HG03039 (cell line): Measurements from ENCODE around the gene AK2.
A peak's percentile ranks its signal among the peaks of the same experiment; 100 is the strongest.
"Not testable (repeated sequence)": the region's sequence is repeated elsewhere in the genome, so short reads cannot be mapped to it uniquely, and the experiment has no call there.

Experiments
- ATAC-seq: cut with Tn5 transposase; IDR thresholded peaks from one replicate; pipeline ENCODE4 v1.9.1; 2021; ENCODE audit warnings: mild to moderate bottlenecking, moderate library complexity; ENCODE audit not compliant: unreplicated experiment

Gene AK2

DNA sequence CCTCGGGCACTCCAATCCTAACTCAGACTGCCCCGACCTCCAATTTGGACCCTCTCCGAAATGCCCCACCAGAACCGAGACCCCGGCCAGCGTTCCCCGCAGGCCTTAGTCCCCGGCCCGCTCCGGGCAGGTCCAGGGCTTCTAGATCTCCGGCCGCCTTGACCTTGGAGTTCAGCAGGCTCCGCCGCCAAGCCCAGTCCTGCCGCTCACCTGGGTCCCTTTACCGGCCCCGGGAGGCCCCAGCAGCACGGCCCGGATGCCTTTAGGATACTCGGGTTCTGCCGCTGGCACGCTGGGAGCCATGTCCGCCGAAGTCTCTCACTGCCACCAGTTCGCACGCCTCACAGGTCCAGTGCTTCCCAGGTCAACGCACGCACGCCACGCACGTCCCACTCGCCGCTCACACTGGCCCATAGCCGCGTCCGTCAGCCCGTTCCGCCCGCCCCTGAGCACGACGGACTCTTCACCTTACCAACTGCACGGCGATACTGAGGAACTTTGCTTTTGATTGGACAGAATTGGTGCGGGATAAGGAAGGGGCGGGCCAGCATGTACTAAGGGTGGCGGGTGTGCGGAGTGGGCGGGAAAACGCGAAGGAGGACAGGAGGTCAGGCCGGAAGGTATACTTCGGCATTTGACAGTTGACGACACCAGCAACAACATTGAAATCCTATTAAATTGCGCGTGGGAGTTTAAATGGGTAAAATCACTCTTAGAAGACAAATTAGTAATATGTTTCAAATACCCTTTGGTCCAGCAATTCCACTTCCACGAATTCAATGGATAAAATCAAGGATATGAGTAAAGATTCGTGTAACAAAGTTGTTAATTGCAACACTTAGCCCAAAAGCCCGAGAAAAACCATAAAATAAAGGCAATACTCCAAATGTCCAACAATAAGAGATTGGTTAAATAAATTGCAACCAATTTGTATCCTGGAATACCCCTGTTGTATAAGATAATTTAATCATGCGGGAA is at the start of gene AK2:
AK2 (minus strand) TSS at position 358 of the 978 bp plus-strand sequence; CDS start at position 303, 55 bp downstream.
- ATAC-seq, result peak; percentile 97

DNA sequence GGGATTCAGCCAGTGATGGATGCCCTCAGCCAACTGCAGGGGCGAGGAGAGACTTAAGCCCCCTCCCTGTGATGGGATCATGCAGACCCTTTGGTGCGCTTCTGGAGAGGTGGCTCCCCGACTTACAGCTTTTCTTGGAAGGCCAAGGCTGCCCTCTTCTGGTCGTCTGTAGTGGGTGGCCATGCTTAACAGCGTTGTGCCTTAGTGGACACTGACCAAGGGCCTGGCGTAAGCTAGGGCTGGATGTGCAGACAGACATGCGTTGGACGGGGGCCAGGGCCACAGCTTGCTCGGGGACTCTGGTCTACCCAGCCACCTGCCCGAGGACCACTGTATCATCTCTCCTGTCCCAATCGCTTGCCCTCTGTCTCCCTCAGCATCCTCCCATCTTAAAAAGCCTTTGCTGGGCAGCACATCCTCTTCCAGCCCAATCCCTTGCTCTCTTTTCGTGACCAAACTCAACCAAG is 49.7 kb upstream of the AK2 start:
- ATAC-seq, result no peak

DNA sequence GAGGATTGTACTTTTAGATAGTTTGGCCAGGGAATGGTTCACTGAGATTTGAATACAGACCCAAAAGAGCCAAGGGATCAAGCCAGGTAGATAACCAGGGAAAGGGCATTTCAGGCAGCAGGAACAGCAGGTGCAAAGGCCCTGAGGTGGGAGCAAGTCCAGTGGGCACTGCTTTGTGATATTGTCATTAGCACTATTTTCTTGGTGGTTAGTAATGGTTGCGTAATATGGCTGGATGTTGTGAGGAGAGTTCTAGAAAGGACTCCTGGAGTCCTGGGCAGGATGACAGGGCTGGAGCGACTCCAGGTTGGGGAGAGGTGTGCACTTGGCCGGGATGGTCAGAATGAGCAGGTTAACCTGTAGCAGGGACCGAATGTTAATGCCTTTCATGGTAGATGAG is 48.6 kb upstream of the AK2 start:
- ATAC-seq, result no peak

DNA sequence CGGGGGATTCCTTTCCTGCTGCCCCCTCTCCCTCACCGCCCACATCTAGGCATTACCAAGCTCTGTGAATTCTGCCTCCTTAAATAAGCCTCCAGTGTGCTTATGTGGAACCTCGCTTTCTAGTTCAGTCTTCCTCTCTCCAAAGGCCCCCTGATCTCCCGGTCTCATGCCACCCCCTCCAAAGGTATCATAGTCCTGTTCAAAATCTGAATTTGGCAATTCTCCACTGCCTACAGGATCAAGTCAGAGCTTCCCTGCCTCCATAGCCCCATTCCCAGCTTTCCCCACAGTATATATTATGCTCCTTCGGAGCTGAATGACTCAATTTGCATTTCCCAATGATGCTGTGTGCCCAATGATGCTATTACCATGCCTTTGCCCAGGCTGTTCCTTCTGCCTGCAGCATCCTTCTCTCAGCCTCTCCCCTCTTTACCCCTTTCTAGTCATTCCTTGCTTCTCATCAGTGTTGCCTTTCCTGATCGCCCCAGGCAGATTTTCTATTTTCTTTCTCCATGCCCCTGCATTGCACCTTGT is 46.0 kb upstream of the AK2 start:
- ATAC-seq, result no peak

DNA sequence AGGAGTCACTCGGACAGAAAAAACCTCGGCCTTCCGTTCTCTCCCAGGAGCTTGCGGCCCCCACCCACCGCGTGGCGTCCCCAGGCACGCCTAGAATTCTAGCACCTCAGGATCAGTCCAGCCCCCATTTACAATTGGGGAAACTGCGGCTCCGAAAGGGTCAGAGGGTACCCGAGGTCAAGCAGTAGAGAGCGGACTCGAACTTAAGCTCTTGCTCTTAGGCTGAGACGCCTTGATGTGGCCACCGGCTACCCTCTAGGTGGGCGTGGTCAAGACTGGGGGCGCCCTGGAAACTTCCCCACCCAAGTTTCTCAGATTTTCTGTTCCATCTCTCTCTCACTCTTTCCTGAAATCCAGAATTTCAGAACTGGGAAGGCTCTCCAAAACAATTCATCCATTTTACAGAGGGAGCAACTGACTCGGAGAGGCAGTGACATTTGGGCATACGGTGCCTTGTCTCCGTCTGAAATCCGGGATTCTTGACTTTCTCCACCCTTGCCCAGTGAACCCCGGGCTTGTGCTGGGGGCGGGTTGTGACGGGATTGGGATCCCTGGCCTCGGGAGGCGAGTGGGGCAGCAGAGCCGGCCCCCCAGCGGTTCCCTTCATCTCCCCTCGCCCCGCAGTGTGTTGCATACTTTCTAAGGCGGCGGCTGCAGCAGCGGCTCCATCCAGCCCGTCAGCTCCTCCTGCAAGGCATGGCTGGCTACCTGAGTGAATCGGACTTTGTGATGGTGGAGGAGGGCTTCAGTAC is 45.0 kb upstream of the AK2 start:
- no peak for ATAC-seq

- peak; percentile 89 for ATAC-seq
Observed at GRCh38 chr1:33080885-33081553, 44.3 kb upstream of the AK2 start, which contains the start of gene AZIN2. AZIN2 (plus strand) TSS chr1:33081153; CDS start chr1:33082250, 1,097 bp downstream.

DNA sequence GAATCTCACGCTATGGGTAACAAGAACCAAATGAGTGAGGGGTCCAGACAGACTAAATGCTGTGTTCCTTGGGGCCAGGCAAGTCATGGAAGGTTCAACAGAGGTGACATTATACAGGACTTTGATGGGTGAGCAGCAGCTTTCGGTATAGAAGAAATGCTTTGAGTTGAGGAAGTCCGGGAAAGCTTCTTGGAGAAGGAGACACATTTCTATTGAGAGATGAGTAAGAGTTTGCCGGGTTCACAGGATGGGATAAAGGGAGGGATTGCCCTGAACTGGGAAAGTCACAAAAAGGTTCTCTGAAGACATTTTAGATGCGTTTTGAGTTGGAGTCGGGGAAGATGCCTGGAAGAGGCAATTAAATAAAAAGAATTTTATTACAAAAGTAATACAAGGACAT is 43.7 kb upstream of the AK2 start:
- ATAC-seq, result no peak

- no peak for ATAC-seq
Observed at GRCh38 chr1:33078030-33078591, 41.4 kb upstream of the AK2 start.

GRCh38 chr1:33074193-33074945 is 37.7 kb upstream of the AK2 start:
- no peak for ATAC-seq

DNA sequence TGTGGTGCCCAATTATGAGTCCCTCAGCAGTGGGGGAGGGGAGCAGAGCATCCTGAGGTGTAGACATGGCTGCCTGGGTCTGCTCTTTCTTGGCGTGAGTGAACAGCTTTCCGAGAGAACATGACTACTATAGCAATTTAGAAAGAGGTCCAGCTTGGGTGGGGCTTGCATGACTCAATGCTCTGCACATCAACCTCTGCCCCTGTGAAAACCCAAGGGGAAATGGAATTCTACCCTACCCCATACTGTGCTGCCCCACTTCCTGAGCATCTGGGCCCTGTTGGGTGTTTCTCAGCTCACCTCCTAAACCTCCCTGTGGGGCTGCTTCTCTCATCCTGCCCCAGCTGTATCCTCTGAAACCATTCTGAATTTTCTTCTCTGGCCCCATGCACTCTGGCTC is 36.0 kb upstream of the AK2 start:
- ATAC-seq, result no peak

- ATAC-seq, result no peak
Observed at GRCh38 chr1:33070628-33071027, 33.9 kb upstream of the AK2 start.

GRCh38 chr1:33068108-33068507 is 31.4 kb upstream of the AK2 start:
- ATAC-seq, result not testable (repeated sequence)

- ATAC-seq, result not testable (repeated sequence)
Observed at GRCh38 chr1:33066477-33066876, 29.8 kb upstream of the AK2 start.

GRCh38 chr1:33065301-33065700 is 28.6 kb upstream of the AK2 start:
- no peak for ATAC-seq

DNA sequence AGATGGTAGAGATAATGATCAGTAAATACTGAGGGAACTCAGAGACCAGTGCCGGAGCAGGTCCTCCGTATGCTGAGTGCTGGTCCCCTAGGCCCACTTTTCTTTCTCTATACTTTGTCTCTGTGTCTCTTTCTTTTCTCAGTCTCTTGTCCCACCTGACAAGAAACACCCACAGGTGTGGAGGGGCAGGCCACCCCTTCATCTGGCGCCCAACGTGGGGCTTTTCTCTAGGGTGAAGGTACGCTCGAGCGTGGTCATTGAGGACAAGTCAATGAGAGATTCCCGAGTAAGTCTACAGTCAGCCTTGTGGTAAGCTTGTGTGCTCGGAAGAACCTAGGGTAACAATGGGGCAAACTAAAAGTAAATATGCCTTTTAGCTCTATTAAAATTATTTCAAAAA is 27.6 kb upstream of the AK2 start:
- not testable (repeated sequence) for ATAC-seq

DNA sequence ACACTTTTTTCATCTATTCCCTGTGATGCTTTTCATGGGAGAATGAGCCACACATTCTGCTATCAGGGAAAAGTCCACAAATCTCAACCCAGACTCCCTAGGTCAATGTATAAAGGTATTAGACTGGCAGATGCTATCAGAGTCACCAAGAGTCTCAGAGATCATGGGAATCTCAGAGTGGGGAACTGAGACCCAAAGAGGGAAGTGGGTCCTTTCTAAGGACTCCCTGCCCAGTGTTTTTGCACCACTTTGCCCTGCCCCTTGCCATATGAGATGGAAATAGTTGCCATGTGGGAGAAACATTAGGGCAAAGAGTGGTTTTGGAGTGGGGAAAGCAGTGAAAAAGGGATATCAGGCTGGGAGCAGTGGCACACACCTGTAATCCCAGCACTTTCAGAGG is 25.2 kb upstream of the AK2 start:
- ATAC-seq, result no peak

DNA sequence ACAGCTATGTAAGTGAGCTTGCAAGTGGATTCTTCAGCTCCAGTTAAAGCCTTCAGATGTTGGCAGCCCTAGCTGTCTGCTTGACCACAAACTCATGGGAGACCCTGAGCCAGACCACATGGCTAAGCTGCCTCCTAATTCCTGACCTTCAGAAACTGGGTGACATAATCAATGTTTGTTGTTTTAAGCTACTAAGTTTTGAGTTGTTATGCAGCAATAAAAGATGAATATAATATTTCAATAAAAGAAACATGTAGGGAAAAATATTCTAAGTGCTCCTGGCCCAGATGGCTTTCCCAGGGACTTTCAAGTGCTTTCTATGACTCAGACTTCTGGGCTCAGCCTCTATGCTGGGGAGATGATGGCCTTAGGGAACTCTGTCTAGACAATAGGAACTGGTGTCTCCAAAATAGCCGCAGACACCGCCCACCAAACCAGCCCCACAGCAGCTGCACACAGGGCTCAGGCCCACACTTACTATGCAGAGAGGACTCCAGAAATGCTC is 23.9 kb upstream of the AK2 start:
- no peak for ATAC-seq

- no peak for ATAC-seq
Observed at GRCh38 chr1:33057095-33057494, 20.4 kb upstream of the AK2 start.

- ATAC-seq, result no peak
Observed at GRCh38 chr1:33056426-33056825, 19.7 kb upstream of the AK2 start.
